GM18909 (cell line): ENCODE data around the gene CELA2B.

Experiments
- ATAC-seq: cut with Tn5 transposase; IDR thresholded peaks from one replicate; pipeline ENCODE4 v1.9.1; 2021; ENCODE audit warnings: mild to moderate bottlenecking; ENCODE audit not compliant: unreplicated experiment, poor library complexity

CELA2B gene

GRCh38 chr1:15523104-15524020, 47.5 kb downstream of the CELA2B start:
- ATAC-seq, result no peak

- ATAC-seq, result no peak
Measured at GRCh38 chr1:15524021-15524282, 48.0 kb downstream of the CELA2B start, which contains the start of gene CASP9. Gene CASP9 (minus strand): TSS chr1:15524215. CDS start chr1:15524200, 15 bp downstream.

GRCh38 chr1:15524283-15525049, 48.6 kb downstream of the CELA2B start:
- peak; percentile 52 for ATAC-seq

- peak; percentile 44 for ATAC-seq
Measured at GRCh38 chr1:15525050-15526020, 49.4 kb downstream of the CELA2B start.

GRCh38 chr1:15526021-15526489, 50.2 kb downstream of the CELA2B start:
- no peak for ATAC-seq

- ATAC-seq, result peak; percentile 67
Measured at GRCh38 chr1:15526490-15527339, 50.8 kb downstream of the CELA2B start, which contains the start of gene DNAJC16. Gene DNAJC16 (plus strand): TSS chr1:15526848. CDS start chr1:15529106, 2,258 bp downstream.

- no peak for ATAC-seq
Measured at GRCh38 chr1:15531003-15531402, 55.1 kb downstream of the CELA2B start.

- ATAC-seq, result no peak
Measured at GRCh38 chr1:15531682-15532081, 55.8 kb downstream of the CELA2B start.

GRCh38 chr1:15538771-15539170, 62.9 kb downstream of the CELA2B start:
- ATAC-seq, result no peak

GRCh38 chr1:15540186-15540585, 64.3 kb downstream of the CELA2B start:
- ATAC-seq, result no peak
